Stimulated activated CD8-positive, alpha-beta memory T cell treated with anti-CD3 and anti-CD28 coated beads, Interleukin-2, amount 100 ng/mL, for 1 hour (primary cell): Measurements from ENCODE around the gene UBE2J2.

Experiments
- DNase-seq, 2 donors: peaks; one replicate each; pipeline ENCODE4 v3.0.0-alpha.2; 2020; ENCODE audit warnings: low read depth in 2 of 2

The UBE2J2 gene

DNA sequence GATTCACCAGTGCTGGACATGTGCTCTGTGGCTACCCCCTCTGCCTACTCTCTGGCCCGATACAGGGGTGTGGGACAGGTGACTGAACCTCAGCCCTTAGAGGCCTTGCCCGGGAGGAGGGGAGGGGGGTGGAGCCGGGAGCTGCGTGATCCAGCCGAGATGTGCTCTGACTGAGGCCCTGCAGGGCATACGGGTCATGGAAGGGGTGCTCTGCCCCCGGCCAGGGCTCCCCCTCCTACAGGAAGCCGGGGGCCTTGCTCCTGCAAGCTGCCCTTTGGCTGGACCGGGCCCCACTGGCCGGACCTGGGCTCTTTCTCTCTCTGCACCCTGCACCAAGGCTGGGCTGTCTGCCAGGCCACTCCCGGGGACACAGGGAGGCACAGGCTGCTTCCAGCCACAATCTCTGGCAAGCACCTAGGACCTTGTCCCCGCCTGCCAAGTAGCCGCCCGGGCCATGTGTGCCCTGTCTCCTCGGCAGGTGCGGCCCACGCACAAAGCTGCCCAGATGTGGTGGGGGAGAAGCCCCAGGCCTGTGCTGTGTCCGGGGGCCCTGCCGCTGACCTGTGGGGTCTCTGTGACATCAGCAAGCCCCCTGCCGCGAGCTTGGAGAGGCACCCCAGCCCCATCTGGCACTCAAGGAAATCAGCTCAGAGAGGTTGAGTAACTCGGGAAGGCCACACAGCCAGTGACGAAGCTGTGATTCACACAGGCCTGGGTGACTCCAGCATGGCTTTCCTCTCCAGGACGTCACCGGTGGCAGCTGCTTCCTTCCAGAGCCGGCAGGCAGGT is 8.1 kb upstream of the UBE2J2 start:
- DNase-seq = no peak

DNA sequence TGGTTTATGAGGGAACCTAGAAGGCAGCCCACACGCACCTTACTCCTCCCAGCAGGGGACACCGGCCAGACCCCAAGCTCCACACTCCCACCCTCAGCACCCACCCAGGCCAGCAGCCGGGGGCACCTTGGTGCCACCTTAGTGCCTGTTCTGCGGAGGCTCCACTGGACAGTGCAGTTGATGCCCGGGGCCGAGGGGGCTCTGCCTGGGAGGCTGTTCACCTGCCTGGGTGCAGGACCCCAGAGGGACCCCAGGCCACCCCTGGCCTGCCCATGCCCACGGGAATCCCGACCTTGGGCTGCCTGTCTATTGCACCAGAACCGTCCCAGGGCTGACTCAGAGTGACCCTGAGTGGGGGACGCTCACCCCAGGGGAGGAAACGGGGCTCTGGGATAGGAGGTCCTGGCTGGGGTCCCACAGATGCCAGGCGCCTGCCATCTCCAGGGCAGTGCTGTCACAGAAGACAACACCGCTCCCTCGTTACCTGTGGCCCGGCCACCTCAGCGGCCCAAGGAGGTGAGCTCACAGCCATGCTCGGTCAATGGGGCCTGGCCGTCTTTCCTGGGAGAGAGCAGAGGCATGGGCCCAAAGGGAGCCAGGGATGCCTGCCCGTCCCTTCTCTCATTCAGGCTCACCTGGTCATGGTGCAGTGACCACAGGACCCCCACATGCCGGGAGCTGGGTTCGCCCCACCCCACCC is 7.3 kb upstream of the UBE2J2 start:
- DNase-seq = no peak

DNA sequence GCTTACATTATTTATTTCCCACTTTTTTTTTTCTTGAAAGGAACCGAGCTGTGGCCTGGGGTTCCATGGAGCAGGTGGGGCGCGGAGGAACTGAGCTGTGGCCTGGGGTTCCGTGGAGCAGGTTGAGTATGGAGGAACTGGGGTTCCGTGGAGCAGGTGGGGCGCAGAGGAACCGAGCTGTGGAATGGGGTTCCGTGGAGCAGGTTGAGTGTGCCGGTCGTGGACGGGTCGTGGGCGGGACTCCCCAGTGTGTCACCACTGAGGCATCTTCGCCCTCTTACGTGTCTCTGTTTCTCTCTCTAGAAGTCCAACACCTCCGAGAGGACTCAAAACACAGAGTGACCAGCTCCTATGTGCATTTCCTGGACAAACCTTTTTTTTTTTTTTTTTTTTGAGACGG is 5.4 kb upstream of the UBE2J2 start:
- DNase-seq = no peak

DNA sequence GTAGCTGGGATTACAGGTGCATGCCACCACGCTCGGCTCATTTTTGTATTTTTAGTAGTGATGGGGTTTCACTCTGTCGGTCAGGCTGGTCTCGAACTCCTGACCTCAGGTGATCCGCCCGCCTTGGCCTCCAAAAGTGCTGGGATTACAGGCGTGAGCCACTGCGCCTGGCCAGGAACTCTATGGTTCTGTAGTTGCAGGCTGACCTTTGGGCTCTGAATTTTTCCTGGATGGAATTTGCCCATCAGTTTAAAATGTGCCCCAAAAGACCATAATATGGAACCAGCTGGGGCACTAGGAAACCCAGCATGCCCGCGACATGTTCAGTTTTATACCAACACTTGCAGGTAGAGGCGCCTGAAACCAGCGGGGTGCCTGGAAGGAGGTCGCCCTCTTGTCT is 5.0 kb upstream of the UBE2J2 start:
- DNase-seq = no peak

DNA sequence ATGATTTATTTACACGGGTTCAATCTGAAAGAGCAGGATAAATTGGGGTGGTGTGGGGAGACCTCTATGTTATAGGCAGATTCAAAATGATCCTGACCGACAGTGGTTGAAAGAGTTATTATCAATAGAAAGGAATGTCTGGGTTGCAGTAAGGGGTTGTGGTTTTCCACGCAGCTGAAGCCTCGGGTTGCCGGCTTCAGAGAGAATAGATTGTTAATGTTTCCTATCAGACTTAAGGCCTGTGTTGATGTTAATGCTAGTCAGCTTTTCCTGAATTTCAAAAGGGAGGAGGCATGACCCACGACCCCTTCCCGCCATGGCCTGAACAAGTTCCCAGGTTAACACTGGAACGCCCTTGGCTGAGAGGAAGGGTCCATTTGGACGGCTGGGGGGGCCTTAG is 2.2 kb upstream of the UBE2J2 start:
- DNase-seq = no peak

DNA sequence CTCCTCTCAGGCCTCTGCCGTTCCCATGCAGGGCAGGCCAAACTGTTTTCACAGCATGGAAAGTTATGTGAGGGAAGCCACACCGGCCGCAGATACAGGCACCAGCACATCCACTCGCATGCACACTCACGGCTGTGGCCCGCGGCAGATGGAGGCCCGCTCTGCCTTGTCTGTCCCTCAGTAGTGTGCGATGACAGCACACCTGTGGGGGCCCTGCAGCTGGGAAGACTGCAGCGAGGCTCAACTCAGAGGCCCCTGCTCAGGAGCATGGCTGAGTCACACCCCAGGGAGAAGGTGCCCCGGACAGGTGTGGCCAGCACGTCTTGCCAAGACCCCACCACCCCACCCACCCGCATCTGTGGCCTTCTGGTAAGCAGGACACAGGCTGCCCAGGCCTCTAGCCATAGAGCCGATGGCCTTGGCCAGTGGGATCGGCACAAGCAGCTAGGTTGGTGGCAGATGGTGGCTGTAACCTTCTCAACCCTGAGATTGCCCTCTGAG is 1.3 kb upstream of the UBE2J2 start:
- no peak for DNase-seq

DNA sequence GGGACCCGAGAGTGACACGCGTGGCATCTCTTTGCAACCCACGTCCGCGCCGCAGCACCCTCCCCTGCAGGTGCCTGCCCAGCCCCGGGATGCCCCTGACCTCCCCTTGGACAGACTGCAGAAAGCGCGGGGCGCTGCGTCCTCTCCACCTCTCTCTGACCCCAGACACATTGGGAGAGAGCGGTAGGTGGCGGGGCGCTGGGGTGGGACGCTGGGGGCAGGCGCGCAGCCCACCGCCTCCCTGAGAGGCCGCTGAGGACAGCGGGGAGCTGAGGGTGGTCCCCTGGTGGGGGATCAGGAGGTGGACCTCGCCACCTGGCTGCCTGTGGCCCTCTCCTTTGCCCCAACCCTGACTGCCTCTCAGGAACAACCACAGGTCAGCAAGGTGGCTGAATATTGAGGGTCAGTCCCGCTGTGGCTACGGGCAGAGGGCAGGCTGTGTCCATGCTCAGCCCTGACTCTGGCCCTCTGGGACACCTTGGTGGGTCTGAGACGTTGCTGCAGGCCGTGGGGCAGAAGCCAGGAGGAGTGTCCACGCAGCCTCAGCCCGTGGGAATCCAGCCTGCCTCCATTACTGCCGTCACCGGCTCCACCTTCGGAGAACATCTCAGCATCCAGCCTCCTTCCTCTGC is 761 bp upstream of the UBE2J2 start:
- DNase-seq = no peak

DNA sequence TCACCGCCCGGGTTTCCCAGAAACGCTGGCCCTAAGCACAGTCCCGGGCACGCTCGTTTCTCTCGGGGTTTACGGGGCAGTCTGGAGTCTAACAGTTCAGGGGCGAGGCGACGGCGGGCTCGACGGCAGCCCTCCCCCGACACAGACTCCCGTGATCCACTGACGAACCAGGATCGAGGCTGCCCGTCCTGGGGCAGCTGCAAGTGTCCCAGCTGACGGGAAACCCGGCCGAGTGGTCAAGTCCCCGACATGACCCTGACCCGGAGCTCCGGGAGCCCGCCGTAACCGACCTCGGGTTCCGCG is 494 bp downstream of the UBE2J2 start:
- DNase-seq = no peak

DNA sequence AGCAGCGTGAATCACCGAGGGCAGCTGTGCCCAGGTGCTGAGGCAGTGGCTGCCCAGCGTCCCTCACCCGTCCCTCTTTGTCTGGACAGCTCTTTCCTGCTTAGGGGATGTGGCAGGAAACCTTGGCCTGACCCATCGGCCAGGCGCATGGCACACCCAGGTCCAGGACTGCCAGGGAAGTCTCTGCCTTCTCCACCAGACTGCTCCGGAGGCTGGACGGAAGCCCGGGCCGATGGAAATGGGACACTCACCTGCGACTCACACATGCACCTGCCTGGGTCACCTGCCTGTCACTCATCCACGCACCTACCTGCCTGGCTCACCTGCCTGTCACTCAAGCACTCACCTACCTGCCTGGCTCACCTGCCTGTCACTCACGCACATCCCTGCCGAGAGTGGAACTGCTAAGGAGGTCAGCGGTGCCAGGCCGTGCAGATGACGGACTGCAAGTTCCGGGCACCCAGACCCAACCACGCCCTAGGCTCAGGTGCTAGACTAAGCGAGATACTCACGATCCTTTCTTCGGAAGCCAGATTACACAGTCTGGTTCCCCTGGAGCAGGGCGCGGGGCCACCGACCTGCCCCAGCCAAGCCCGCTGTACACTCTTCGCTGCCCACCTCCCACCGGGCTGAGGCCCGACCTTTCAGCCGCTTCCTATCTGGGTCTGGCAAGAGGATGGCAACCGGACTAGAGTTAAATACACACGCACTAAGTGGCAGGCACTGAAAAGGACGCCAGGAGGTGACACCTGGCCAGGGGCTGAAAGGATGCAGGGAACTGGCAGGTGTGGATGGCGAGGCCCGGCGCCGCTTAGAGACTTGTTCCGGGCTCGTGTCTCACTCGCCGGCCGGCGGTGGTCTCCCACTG is 1.1 kb downstream of the UBE2J2 start:
- DNase-seq = no peak

DNA sequence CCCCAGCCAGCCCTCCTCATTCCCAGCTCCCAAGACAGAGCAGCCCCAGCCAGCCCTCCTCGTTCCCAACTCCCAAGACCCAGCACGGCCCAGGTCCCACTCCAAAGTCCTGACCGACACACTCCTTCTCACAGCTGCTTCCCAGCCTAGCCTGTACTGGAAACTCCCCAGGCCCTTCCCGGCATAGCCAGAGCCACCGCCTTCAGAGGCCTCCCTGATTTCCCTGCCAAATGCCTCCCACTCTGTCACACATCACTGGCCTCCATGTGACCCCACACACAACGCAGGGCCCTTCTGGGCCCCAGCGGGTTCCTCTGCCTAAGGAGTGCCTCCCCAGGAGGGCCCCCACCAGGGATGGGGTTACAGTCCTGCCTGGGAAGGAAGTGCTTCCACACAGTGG is 2.8 kb downstream of the UBE2J2 start:
- DNase-seq = no peak

DNA sequence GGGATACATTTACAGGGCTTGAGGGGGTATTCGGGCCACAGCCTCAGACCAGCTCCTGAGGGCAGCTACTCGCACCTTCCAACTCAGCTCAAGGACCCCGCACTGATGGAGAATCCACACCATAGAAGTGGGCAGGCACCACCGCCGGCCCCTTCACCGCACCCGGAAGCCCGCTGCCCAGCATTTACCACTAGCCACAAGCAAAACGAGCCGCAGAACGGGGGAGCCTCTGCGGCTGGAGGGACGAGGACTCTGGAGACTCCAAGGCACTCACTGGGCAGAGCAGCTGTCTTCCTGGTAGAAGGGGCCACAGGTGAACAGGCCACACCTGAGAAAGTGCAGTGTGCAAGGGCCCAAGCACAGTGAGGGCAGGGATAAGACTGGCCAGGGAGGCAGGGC is 5.4 kb downstream of the UBE2J2 start:
- DNase-seq = no peak

DNA sequence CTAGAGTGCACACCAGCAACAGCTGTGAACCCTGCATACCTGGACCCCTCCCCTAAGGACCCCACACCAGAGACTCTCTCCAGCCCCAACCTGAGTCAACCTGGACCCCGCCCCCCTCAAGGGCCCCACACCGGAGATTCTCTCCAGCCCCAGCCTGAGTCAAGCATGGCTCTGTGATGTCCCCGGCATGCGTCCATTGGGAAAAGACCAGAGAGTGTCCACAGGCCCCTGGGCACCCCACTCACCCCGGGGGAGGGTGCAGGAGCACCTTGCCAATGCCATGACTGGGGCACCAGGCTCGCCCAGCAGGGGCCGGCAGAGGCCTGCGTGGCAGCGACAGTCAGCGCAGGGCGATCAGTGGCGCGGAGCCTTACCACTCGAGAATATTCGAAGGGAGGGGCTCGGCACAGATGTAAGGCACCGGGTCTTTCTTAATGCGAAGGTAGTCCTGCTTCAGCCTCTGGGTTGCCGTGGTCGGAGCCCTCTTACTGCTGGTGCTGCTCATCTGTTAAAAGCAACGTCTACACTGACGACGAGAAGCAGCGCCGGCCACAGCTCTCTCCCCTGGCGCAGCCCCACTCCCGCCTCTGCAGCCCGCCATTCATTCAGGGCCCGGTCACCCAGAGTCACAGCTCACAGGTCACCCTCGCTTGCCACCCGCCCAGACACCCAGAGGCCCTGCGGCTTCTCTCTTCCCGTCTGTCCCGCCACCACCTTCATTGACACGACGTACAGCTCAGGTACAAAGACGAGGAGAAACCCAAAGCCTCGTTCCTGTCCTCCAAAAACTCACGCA is 6.0 kb downstream of the UBE2J2 start:
- no peak for DNase-seq

DNA sequence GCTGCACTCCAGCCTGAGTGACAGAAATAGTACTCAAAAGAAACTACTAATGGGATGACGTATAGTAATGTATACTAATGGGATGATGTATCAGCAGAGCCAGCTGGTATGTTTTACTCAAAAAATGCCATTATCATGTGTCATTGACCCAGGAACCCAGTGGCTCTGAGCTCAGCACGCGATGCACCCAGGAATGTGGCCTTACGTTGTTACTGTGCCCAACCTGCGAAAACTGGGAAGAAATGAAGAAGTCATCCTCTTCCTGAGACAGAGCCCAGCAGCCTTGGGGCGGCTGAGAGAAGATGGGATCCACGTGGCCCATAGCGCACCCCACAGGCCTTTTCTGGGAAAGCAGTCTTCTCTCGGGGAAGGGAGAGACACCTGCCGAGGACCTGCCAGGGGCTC is 8.8 kb downstream of the UBE2J2 start:
- DNase-seq = no peak

DNA sequence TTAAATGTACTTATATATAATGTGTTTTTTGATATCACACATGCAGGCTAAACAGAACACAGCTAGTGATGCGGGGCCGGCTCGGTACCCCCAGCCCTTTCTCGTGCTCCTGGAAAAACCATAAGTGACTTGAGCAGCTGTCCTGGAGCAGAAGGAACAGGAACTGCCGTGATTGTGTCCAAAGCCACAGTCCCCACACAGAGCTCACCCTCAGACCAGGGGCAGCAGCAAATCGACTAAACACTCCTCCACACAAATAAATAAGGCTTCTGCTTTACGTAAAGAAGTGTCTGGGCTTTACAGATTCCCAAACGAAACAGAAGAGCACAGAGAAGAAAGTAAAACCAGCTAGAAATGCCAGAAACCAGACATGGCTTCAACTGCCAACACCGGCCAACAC is 9.6 kb downstream of the UBE2J2 start:
- DNase-seq = no peak

DNA sequence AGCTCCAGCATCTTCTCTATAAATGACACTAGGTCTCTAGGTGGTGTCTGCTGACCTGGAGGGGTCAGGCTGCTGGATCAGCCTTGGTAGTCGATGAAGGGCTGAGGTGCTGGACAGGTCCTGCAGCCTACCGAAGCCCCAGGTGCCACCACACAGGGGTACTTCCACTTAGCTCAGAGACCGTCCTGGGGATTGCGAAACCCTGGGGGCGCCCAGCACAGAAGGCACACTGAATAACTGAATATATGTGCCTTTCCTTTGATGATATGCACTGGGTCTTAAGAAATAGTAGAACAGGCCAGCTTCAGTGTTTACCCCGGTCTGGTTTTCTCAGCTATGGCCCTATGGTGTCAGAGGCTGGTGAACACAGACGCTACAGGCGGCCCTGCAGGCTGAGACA is 10.9 kb downstream of the UBE2J2 start:
- no peak for DNase-seq

DNA sequence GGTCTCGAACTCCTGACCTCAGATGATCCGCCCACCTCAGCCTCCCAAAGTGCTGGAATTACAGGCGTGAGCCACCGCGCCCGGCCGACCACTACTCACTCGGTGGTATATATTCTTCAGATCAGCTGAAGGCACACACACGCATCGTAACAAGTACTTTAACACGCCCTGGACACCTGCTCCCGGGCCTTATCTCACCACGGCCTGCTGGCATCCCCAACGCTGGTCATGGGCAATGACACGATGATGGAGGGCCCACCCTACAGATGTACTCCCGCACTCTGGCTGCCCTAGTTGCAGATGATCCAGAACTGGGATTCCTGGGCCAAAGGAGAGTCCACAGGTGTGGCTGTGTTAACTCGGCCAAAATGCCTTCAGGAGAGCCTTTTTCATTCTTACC is 11.6 kb downstream of the UBE2J2 start:
- DNase-seq = no peak

DNA sequence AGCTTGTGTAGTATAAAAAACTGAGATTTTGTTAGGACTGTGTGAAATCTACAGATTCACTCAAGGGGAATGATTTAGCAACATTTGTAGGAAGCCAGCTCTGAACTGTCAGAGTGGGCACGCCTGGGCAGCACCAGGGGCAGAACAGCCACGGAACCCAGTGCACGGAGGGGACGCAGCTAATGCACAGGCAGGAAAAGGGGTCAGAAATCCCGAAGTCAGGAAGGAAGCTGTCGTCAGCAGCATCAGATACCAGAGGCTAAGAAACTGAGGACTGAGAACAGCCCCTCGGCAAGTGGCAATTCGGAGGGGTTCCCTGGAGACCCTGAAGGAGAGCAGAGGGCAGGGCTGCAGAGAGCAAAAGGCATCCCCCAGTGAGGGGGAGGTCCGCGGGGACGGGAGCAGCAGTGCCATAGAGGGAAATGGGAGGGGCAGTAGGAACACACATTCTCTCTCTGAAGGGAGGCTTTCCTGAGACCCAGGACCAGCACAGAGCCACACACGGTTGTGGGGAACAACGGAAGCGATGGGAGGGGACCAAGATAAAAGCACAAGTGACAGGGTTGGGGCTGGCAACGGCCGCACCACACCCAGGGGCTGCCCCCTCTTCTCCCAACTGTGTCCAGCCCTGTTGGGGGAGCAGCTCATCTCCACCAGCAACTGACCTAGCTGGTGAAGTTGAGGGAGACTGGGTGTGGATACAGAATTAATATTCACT is 12.7 kb downstream of the UBE2J2 start:
- DNase-seq = no peak

DNA sequence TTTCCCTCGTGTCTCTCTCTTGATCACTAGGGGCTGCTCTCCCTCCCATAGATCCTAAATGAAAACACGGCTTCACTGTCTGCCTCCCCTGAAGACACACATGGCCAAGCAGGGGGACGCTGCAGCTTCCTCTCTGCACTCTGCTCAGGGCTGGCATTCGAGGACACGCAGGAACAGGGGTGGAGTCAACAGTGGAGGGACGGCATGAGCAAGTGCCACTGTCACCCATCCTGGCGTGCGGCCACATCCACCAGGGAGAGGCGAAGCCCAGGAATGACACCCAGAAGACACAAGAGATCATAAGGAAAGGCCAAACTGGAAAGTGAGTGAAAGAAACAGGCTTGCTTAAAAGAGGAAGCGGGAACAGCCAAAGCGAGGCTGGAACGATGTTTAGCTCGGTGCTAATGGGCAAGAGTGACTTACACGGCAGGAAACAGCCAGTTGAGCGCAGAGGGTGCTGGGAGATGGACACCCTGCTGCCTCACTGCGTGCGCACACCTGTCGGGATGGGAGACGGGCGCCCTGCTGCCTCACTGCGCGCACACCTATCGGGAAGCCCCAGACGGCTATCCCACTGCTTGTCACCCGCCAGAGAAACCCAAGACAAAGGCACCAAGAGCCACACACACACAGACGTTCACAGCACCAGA is 13.6 kb downstream of the UBE2J2 start:
- DNase-seq = no peak

DNA sequence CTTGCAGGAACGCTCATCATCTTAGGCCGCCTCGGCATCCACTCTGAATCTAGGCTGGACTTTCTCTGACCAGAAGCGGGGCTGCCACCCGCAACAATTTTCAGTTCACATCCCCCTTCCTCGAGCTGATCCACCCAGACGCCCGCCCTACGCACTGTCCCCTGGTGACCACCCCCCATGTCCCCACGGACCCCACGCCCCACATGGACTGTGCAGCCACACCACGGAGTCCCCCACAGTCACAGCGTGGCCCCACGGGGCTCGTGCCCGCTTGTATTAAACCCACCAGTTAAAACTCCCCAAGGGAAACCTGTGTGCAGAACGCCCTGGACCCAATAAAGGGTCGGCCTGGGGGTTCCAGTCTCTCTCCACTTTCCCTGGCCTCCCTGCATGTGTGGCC is 14.1 kb downstream of the UBE2J2 start:
- no peak for DNase-seq

DNA sequence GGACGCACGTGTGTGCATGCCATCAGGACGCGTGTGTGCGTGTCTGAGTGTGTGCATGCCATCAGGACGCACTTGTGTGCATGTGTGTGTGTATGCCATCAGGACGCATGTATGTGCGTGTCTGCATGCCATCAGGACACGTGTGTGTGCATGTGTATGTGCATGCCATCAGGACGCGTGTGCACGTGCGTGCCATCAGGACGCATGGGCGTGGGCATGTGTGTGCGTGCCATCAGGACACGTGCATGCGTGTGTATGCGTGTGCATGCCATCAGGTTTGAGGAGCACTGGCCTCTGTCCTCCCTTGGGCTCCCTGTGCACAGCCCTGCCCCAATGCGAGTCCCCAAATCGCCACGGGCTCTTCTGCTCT is 14.6 kb downstream of the UBE2J2 start:
- no peak for DNase-seq
